Left hindlimb (tissue), 1 donor: Measurements from ENCODE around the gene WDR13.
"Not testable (repeated sequence)": the region's sequence is repeated elsewhere in the genome, so short reads cannot be mapped to it uniquely, and the experiment has no call there.

Experiments used
- DNase-seq: peaks from one replicate; pipeline ENCODE4 v3.0.0-alpha.2; 2018

Gene WDR13

GRCh38 chrX:48595929-48596328 is 1.4 kb upstream of the WDR13 start:
- DNase-seq, result no peak

GRCh38 chrX:48598614-48599013 is 1.3 kb downstream of the WDR13 start:
- DNase-seq, result no peak

DNA sequence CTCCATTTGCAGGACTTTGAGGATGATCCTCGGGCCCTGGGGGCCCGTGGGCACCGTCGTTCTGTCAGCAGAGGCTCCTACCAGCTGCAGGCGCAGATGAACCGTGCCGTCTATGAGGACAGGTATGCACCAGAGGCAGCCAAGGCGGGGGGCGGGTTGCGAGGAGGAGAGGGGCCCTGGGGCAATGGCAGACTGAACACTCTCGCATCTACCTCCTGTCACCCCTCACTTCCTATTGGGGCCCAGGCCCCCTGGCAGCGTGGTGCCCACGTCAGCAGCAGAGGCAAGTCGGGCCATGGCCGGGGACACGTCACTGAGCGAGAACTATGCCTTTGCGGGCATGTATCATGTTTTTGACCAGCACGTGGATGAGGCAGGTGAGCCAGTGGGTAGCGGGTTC is 2.0 kb downstream of the WDR13 start:
- DNase-seq, result no peak

GRCh38 chrX:48600226-48600625 is 2.9 kb downstream of the WDR13 start:
- no peak for DNase-seq

GRCh38 chrX:48601741-48602394 is 4.6 kb downstream of the WDR13 start:
- no peak for DNase-seq

GRCh38 chrX:48604701-48605100 is 7.4 kb downstream of the WDR13 start:
- DNase-seq, result no peak

- DNase-seq, result no peak
Measured at GRCh38 chrX:48606091-48606490, 8.8 kb downstream of the WDR13 start.

DNA sequence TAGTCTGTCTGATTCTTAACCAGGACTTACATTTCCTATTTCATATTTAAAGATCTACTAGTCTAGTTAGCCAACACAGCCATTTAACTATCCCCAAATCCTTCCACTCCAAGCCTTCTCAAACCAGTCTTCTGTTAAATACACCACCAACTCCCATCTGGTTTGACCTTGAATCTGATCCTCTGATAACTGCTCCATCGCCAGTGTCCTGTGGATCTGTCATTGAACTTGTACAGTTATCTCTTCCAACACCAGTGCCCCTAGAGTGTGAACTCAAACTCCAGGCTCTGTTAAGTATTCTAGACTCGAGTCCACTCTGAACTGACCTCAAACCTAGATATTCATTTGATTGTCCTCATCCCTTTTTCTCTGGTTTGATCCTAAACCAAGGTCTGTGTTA is 14.4 kb downstream of the WDR13 start:
- no peak for DNase-seq

- DNase-seq, result no peak
Measured at GRCh38 chrX:48613502-48614160, 16.3 kb downstream of the WDR13 start.

DNA sequence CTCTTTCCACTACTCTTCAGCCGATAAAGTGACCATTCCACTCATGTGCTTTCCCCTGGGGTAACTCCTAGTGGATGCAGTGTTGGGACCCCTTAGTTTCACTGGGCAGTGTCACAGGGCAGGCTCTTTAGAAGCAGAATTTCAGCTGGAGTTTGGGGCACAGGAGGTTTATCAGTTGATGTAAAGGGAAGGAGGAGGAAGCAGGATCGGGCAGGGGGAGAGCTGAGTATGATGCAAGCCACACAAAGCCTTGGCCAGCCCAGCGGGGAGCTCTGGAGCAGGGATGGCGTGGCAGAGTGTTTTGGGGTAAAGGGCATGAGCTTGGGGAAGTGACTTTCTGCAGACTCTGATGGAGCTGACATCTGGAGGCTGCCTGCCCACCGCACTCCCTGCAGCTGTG is 19.3 kb downstream of the WDR13 start:
- no peak for DNase-seq

- no peak for DNase-seq
Measured at GRCh38 chrX:48617542-48618340, 20.4 kb downstream of the WDR13 start.

- no peak for DNase-seq
Measured at GRCh38 chrX:48626401-48627298, 29.4 kb downstream of the WDR13 start.

GRCh38 chrX:48631376-48632090 is 34.2 kb downstream of the WDR13 start:
- DNase-seq, result peak; percentile 89

DNA sequence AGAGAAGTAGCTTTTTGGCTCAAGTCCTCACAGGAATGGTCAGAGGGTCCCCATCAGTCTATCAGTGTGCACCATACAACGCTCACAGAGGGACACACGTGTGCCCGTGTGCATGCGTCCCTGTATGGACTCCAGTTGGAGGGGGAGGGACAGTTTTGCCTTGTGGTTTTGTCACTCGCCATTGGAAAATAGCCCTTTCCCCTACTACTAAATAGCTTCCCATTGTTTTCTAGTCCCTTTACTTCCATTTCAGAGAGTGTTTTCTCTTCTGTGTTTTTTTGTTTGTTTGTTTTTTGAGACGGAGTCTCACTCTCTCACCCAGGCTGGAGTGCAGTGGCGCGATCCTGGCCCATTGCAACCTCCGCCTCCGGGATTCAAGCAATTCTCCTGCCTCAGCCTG is 34.9 kb downstream of the WDR13 start:
- DNase-seq, result no peak

GRCh38 chrX:48636301-48636700 is 39.0 kb downstream of the WDR13 start:
- DNase-seq, result no peak

GRCh38 chrX:48636776-48637175 is 39.5 kb downstream of the WDR13 start:
- no peak for DNase-seq

DNA sequence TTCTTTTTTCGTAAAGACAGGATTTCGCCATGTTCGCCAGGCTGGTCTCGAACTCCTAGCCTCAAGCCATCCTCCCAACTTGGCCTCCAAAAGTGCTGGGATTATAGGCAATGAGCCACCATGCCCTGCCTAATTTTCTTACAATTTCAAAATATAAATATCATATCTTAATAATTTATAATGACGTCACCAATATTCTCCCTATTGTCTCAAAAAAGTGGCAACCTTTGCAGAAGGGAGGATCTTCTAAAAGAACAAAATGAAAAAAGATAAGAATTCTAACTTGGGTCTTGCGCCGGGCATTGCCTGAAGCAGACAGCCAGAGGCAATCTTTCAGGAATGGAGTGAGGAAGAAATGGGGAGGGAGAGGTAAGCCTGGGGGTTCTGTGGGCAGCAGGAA is 48.4 kb downstream of the WDR13 start:
- no peak for DNase-seq

GRCh38 chrX:48648336-48648751 is 51.1 kb downstream of the WDR13 start:
- peak; percentile 29 for DNase-seq

GRCh38 chrX:48649102-48649501 is 51.8 kb downstream of the WDR13 start:
- DNase-seq, result no peak

DNA sequence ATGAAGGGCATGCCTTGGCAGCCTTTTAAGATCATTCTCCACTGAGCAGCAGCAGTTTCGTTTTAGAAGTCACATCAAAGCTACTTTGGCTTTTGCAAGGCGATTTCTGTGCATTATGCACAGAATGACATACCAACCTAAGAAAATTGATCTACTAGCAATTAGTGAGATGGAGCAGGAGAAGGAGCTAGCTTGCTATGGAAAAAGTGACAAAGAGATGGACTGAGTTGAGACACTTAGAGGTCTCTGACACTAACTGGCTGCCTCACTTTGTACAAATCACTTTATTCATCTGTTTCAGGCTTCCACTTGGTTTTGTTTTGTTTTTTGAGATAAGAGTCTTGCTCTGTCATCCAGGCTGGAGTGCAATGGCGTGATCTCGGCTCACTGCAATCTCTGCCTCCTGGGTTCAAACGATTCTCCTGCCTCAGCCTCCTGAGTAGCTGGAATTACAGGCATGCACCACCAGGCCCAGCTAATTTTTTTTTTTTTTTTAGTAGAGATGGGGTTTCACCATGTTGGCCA is 54.8 kb downstream of the WDR13 start:
- DNase-seq, result not testable (repeated sequence)

- not testable (repeated sequence) for DNase-seq
Measured at GRCh38 chrX:48654746-48655145, 57.5 kb downstream of the WDR13 start.
